IPS DF 6.9 (cell line): ENCODE results near the gene NCK2.

ENCODE experiments used
- DNase-seq: peaks from one replicate; pipeline ENCODE4 v3.0.0-alpha.2; 2013; ENCODE audit warnings: low read depth, low spot score
- H3K27ac ChIP-seq: one replicate; pipeline ENCODE4 v1.5.1; 2013; ENCODE audit warnings: low read length, control low read depth
- H3K27me3 ChIP-seq: 2 replicates; pipeline ENCODE4 v1.6.1; 2013; ENCODE audit warnings: mild to moderate bottlenecking, low read length; ENCODE audit not compliant: control insufficient read depth, insufficient read depth
- H3K36me3 ChIP-seq: 2 replicates; pipeline ENCODE4 v1.6.1; 2013; ENCODE audit warnings: low read length; ENCODE audit not compliant: control insufficient read depth, insufficient read depth
- H3K4me1 ChIP-seq: 2 replicates; pipeline ENCODE4 v1.6.1; 2013; ENCODE audit warnings: low read length; ENCODE audit not compliant: control insufficient read depth, insufficient read depth
- H3K4me3 ChIP-seq: 2 replicates; pipeline ENCODE4 v1.5.1; 2013; ENCODE audit warnings: mild to moderate bottlenecking, low read length
- H3K9me3 ChIP-seq: 2 replicates; pipeline ENCODE4 v1.6.1; 2013; ENCODE audit warnings: low read length, inconsistent platforms; ENCODE audit not compliant: control insufficient read depth, insufficient read depth
- WGBS: extraction: QIAGEN DNeasy Blood & Tissue Kit; methylation state at CpG from one replicate; pipeline ENCODE4 v1.1.7; 2013; ENCODE audit warnings: mixed read lengths, missing lambda C conversion rate; ENCODE audit not compliant: insufficient read length, insufficient coverage; 5-methylcytosine and 5-hydroxymethylcytosine counted together

NCK2 gene

DNA sequence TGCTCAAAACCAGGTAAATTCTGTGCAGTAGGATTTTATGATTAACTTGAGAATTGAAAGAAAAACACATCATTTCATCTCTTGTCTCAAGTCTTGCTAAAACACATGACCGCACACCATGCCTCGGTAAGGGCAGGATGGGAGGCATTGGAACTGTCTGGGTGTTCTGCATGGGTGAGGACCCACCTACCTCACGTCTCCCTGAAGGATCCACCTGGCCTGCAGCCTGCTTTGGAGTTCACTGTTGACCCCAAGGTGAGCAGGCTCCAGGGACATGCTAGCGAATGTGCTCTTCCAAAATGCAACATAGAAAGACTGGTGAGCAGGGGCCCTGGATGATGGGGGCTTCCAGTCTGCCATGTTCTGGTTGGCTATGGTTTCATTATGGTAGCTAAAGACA is 131.5 kb downstream of the NCK2 start:
- no peak overlapping the region for H3K27ac ChIP-seq
- H3K36me3 ChIP-seq = no peaks in the 10 kb centered on the region
- no peak overlapping the region for H3K4me3 ChIP-seq
- H3K27me3 ChIP-seq = no peaks in the 10 kb centered on the region
- WGBS = no CpG with 5 or more reads among the region's 4 CpGs
- DNase-seq = no peak
- H3K4me1 ChIP-seq = peaks cover 4% of the 10 kb centered on the region; the same call in 1 of the 2 replicates
- no peaks in the 10 kb centered on the region for H3K9me3 ChIP-seq

DNA sequence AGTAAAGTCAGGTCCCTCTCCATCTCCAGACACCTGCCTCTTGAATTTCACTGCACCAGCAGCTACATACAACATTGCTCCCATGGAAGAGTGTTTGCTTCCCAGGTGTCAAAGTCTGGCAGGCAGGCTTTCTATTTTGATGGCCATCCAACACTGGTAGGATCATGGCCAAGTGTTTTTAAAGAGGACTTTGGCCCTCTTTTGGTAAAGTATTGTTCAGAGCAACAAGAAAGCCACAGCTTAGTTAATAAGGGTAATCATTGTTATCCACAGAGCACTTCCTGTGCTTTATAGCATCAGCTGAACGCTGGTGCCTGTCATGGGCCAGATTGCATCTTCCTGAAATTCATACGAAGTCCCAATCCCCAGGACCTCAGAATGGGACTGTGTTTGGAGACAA is 133.2 kb downstream of the NCK2 start:
- Histone ChIP-seq H3K36me3 (no peaks in the 10 kb centered on the region; the same call in 1 of the 2 replicates), H3K9me3 (no peaks in the 10 kb centered on the region), H3K4me1 (peaks cover 3% of the 10 kb centered on the region; the same call in 1 of the 2 replicates), H3K27ac (no peak overlapping the region), H3K4me3 (no peak overlapping the region), H3K27me3 (no peaks in the 10 kb centered on the region)
- WGBS = no CpG with 5 or more reads among the region's 2 CpGs
- no peak for DNase-seq

DNA sequence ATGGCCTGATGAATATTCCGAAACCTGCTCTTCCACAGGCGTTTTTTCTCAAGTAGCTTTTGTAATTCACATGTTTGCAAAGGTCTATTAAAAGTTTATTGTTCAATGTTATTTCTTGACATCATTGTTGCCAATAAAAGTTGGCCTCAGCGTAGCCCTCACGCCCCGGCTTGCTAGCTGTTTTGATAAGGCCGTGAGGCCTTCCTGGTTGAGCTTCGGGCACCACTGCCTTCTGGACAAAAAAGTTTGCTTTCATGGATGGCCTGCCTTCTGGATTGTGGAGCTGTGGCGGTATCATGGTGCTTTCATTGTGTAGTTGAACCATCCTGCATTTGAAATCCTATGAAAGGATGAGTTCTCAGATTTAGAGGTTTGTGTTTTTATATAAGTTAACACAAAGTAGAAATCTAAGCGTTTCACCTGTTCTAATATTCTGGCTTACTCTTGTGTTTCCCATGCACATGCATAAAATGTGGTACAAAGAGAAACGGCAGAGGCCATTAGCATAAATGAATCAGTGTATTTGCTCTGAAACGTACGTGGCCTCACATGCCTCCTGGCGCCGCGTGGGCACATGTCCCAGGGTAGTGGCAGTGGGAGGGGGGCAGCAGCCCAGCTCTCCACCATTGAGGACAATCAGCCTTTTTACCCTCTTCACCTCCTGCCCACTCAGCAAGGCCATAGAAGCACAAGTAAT is 134.5 kb downstream of the NCK2 start:
- H3K9me3 ChIP-seq = no peaks in the 10 kb centered on the region
- H3K4me1 ChIP-seq = peaks cover 1% of the 10 kb centered on the region; the same call in 1 of the 2 replicates
- no peaks in the 10 kb centered on the region for H3K27me3 ChIP-seq
- no peak overlapping the region for H3K4me3 ChIP-seq
- no peaks in the 10 kb centered on the region; the same call in 1 of the 2 replicates for H3K36me3 ChIP-seq
- H3K27ac ChIP-seq = no peak overlapping the region
- no peak for DNase-seq
- no CpG with 5 or more reads among the region's 15 CpGs for WGBS

DNA sequence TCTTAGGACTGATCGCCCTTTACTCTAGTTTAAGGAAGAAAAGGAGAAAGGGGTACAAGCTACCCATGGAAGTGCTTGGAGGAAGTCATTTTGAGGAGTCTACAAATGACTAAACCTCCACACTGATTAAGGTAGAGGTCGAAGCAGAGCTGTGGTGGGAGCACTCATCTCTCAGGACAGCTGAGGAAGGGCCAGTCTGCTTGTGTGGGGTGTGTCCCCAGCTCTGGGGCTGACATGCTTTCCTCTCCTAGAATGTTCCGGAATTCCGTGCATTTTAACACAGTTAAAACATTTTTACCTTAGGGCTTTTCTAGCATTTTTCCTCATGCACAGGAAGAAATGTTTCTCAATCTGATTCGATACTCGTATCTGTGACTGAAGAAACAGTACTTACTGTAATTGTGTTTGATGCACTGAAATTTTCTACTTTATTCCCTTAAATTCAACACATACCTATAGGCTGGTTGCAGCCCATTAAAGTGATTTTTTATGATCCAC is 135.1 kb downstream of the NCK2 start:
- Histone ChIP-seq H3K4me3 (no peak overlapping the region), H3K4me1 (peaks cover 1% of the 10 kb centered on the region; the same call in 1 of the 2 replicates), H3K9me3 (no peaks in the 10 kb centered on the region), H3K27ac (no peak overlapping the region), H3K36me3 (no peaks in the 10 kb centered on the region; the same call in 1 of the 2 replicates), H3K27me3 (no peaks in the 10 kb centered on the region)
- no peak for DNase-seq
- no CpG with 5 or more reads among the region's 6 CpGs for WGBS

DNA sequence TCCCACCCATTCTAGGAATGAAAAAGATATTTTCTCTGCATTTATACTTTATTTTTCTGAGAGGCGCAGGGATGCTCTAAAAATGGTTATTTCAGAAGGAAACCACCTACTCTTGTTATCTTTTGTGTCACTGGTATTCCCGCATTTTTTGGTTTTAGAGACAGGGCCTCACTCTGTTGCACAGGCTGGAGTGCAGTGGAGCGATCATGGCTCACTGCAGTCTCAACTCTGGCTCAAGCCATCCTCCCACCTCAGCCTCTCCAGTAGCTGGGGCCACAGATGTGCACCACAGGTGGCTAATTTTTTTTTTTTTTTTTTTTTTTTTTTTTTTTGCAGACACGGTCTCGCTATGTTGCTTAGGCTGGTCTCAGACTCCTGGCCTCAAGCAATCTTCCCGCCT is 135.9 kb downstream of the NCK2 start:
- no CpG with 5 or more reads among the region's 6 CpGs for WGBS
- Histone ChIP-seq H3K4me3 (no peak overlapping the region), H3K27me3 (no peaks in the 10 kb centered on the region), H3K27ac (no peak overlapping the region), H3K4me1 (peaks cover 1% of the 10 kb centered on the region; the same call in 1 of the 2 replicates), H3K9me3 (no peaks in the 10 kb centered on the region), H3K36me3 (no peaks in the 10 kb centered on the region; the same call in 1 of the 2 replicates)
- no peak for DNase-seq

DNA sequence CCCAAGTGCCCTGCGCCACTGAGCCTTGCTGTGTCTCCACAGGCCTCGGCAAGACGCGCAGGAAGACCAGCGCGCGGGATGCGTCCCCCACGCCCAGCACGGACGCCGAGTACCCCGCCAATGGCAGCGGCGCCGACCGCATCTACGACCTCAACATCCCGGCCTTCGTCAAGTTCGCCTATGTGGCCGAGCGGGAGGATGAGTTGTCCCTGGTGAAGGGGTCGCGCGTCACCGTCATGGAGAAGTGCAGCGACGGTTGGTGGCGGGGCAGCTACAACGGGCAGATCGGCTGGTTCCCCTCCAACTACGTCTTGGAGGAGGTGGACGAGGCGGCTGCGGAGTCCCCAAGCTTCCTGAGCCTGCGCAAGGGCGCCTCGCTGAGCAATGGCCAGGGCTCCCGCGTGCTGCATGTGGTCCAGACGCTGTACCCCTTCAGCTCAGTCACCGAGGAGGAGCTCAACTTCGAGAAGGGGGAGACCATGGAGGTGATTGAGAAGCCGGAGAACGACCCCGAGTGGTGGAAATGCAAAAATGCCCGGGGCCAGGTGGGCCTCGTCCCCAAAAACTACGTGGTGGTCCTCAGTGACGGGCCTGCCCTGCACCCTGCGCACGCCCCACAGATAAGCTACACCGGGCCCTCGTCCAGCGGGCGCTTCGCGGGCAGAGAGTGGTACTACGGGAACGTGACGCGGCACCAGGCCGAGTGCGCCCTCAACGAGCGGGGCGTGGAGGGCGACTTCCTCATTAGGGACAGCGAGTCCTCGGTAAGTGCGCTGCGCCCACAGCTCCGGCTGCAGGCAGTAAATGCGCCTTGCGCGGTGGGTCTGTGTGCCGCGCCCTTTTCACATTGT is 136.8 kb downstream of the NCK2 start:
- no CpG with 5 or more reads among the region's 79 CpGs for WGBS
- no peaks in the 10 kb centered on the region for H3K27me3 ChIP-seq
- no peak overlapping the region for H3K27ac ChIP-seq
- H3K4me3 ChIP-seq = no peak overlapping the region
- no peak for DNase-seq
- H3K4me1 ChIP-seq = peaks cover 1% of the 10 kb centered on the region; the same call in 1 of the 2 replicates
- H3K36me3 ChIP-seq = no peaks in the 10 kb centered on the region; the same call in 1 of the 2 replicates
- H3K9me3 ChIP-seq = no peaks in the 10 kb centered on the region

DNA sequence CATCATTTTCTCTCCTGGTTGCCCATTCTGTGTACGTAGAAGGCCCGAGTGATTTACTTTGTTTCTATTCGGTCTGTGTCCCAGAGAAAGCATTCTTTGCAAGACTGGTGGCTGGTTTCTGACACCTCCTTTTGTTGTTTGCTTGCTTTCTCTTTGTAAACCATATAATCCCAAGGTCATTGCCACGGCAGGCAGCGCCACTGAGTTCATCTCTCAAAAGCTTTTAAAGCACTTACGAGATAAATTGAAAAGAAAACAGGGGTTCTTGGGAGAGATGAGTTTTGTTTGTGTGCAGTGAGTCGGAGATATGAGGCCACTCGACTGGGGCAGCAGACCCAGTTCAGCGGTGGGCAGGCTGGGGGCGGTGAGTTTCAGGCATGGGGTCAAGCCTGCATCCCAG is 137.6 kb downstream of the NCK2 start:
- no CpG with 5 or more reads among the region's 10 CpGs for WGBS
- no peaks in the 10 kb centered on the region for H3K27me3 ChIP-seq
- peaks cover 1% of the 10 kb centered on the region; the same call in 1 of the 2 replicates for H3K4me1 ChIP-seq
- H3K9me3 ChIP-seq = no peaks in the 10 kb centered on the region
- no peak for DNase-seq
- no peaks in the 10 kb centered on the region; the same call in 1 of the 2 replicates for H3K36me3 ChIP-seq
- H3K27ac ChIP-seq = no peak overlapping the region
- no peak overlapping the region for H3K4me3 ChIP-seq

DNA sequence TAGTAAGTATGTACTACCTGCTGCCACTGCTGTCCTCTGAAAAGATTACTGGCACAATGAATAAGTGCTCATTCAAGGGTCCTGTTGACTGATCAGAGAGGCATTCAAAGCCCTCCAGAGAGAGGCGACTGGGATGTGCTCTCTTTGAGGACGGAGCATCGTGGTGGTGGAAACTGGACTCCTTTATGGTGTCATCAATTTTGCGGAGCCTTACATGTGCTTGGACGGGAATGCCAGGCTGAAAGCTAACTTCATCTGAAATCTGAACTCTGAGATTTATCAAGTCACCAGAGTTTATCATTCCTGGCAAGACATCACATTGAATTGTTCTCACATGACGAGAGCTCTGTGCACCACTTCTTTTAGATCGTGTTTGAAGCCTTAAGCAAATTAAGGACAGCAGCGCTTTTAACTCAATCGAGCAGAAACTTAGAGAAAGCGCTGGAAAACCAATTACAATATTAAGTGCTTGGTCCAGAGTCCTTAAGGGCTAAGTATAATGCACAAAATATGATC is 138.3 kb downstream of the NCK2 start:
- Histone ChIP-seq H3K27ac (no peak overlapping the region), H3K36me3 (no peaks in the 10 kb centered on the region; the same call in 1 of the 2 replicates), H3K27me3 (no peaks in the 10 kb centered on the region), H3K4me3 (no peak overlapping the region), H3K9me3 (no peaks in the 10 kb centered on the region), H3K4me1 (peaks cover 1% of the 10 kb centered on the region; the same call in 1 of the 2 replicates)
- DNase-seq = no peak
- no CpG with 5 or more reads among the region's 10 CpGs for WGBS

DNA sequence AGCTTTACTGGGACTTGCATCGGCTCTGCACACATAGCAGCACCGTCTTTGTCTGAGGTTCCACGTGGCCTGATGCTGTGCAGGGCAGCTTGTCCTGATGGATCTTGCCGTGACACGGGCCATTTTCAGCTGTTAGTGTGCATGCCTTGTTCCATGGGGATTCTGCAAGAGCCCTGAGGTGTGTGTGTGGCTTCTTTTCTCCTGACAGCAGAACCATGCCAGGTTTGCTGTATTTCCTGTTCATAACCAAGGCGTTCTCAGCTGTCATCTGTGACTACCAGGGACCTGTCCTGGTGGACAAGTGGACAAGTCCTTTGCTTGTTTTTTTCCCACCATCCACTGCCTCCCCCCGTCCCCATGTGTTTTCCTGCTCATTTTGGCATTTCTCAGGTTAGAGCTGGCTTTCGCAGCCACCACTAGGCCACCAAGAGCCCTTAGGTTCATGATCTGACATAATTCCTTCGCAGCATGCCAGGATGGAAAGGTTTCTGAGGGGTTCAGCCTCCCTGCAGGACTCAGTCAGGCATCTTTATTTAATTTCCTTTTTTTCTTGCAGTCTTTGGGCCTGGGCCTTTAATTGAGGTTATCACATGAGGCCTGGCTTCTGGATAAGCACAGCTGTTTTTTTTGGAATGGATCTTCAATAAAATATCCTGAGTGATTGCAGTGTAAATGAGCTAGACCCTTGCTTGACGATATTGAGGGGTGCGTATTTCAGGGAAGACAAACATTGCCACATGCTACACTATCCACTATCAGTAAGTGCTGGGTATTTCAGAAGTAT is 139.4 kb downstream of the NCK2 start:
- no peaks in the 10 kb centered on the region; the same call in 1 of the 2 replicates for H3K9me3 ChIP-seq
- no peaks in the 10 kb centered on the region; the same call in 1 of the 2 replicates for H3K36me3 ChIP-seq
- DNase-seq = no peak
- H3K4me3 ChIP-seq = no peak overlapping the region
- no CpG with 5 or more reads among the region's 11 CpGs for WGBS
- H3K27me3 ChIP-seq = no peaks in the 10 kb centered on the region
- peaks cover 1% of the 10 kb centered on the region; the same call in 1 of the 2 replicates for H3K4me1 ChIP-seq
- no peak overlapping the region for H3K27ac ChIP-seq
